Measurements from ENCODE around the gene ALS2. TPM values are rescaled to one million over a fixed set of nuclear protein-coding genes. Genes with fewer than 3 reads are reported as not detected.

ALS2 gene
- total RNA-seq, 2 experiments from 2014 or later = 7.0 to 7.2 TPM

GRCh38 chr2:201709747-201710146, 71.0 kb downstream of the ALS2 start:
- TF ChIP-seq CTCF (IDR thresholded peaks at IDR 0.05) = no peak
- no peaks in the 10 kb centered on the region for H3K9me3 Mint-ChIP-seq
- no peak overlapping the region for H3K27ac Mint-ChIP-seq
- no peak for DNase-seq
- H3K4me3 ChIP-seq (ENCODE audit: low read length) = no peak overlapping the region
- H3K4me1 Mint-ChIP-seq (ENCODE audit: low read depth) = peaks cover 5% of the 10 kb centered on the region
- ChIA-PET POLR2A (no interaction called here), CTCF (no interaction called here)
- intact Hi-C loops (cut with DNase I, micrococcal nuclease) = no loop called here
- ATAC-seq (ENCODE audit: poor library complexity) = no peak
- no peak overlapping the region for H3K27ac ChIP-seq (ENCODE audit: low read depth in 1 of 2, low read length in 2 of 2)
- peaks cover 70% of the 10 kb centered on the region for H3K36me3 Mint-ChIP-seq (ENCODE audit: low read depth)
- no peaks in the 10 kb centered on the region for H3K4me1 ChIP-seq (ENCODE audit: insufficient read depth, low read length)
- no peaks in the 10 kb centered on the region for H3K27me3 Mint-ChIP-seq
- peaks cover 36% of the 10 kb centered on the region for H3K36me3 ChIP-seq (ENCODE audit: insufficient read depth, low read length)
- no peaks in the 10 kb centered on the region for H3K9me3 ChIP-seq (ENCODE audit: control insufficient read depth in 1 of 2, insufficient read depth in 1 of 2, low read length in 2 of 2)
- no peak overlapping the region for H3K4me3 Mint-ChIP-seq
- H3K27me3 ChIP-seq (ENCODE audit: control insufficient read depth in 1 of 2, insufficient read depth in 2 of 2, low read length in 2 of 2) = no peaks in the 10 kb centered on the region

- DNase-seq (no peak), ATAC-seq (ENCODE audit: poor library complexity) (no peak)
- H3K4me3 ChIP-seq (ENCODE audit: low read length) = no peak overlapping the region
- no peaks in the 10 kb centered on the region for H3K9me3 Mint-ChIP-seq
- H3K4me3 Mint-ChIP-seq = no peak overlapping the region
- H3K4me1 Mint-ChIP-seq (ENCODE audit: low read depth) = peaks cover 5% of the 10 kb centered on the region
- H3K27ac ChIP-seq (ENCODE audit: low read depth in 1 of 2, low read length in 2 of 2) = no peak overlapping the region
- peaks cover 70% of the 10 kb centered on the region for H3K36me3 Mint-ChIP-seq (ENCODE audit: low read depth)
- no peaks in the 10 kb centered on the region for H3K27me3 Mint-ChIP-seq
- ChIA-PET CTCF (no interaction called here), POLR2A (no interaction called here)
- intact Hi-C loops (cut with DNase I, micrococcal nuclease) = no loop called here
- H3K9me3 ChIP-seq (ENCODE audit: control insufficient read depth in 1 of 2, insufficient read depth in 1 of 2, low read length in 2 of 2) = no peaks in the 10 kb centered on the region
- no peaks in the 10 kb centered on the region for H3K4me1 ChIP-seq (ENCODE audit: insufficient read depth, low read length)
- no peak overlapping the region for H3K27ac Mint-ChIP-seq
- no peak for TF ChIP-seq CTCF (IDR thresholded peaks at IDR 0.05)
- no peaks in the 10 kb centered on the region for H3K27me3 ChIP-seq (ENCODE audit: control insufficient read depth in 1 of 2, insufficient read depth in 2 of 2, low read length in 2 of 2)
- H3K36me3 ChIP-seq (ENCODE audit: insufficient read depth, low read length) = peaks cover 36% of the 10 kb centered on the region
Measured at GRCh38 chr2:201709049-201709448, 71.7 kb downstream of the ALS2 start.

GRCh38 chr2:201707753-201708152, 73.0 kb downstream of the ALS2 start:
- peaks cover 36% of the 10 kb centered on the region for H3K36me3 ChIP-seq (ENCODE audit: insufficient read depth, low read length)
- H3K9me3 ChIP-seq (ENCODE audit: control insufficient read depth in 1 of 2, insufficient read depth in 1 of 2, low read length in 2 of 2) = no peaks in the 10 kb centered on the region
- H3K27me3 ChIP-seq (ENCODE audit: control insufficient read depth in 1 of 2, insufficient read depth in 2 of 2, low read length in 2 of 2) = no peaks in the 10 kb centered on the region
- Mint-ChIP-seq H3K4me1 (ENCODE audit: low read depth) (peaks cover 5% of the 10 kb centered on the region), H3K9me3 (no peaks in the 10 kb centered on the region), H3K27ac (no peak overlapping the region), H3K36me3 (ENCODE audit: low read depth) (peaks cover 71% of the 10 kb centered on the region), H3K4me3 (no peak overlapping the region), H3K27me3 (no peaks in the 10 kb centered on the region)
- TF ChIP-seq CTCF (IDR thresholded peaks at IDR 0.05) = no peak
- ChIA-PET POLR2A (no interaction called here), CTCF (no interaction called here)
- intact Hi-C loops (cut with DNase I, micrococcal nuclease) = no loop called here
- DNase-seq = no peak
- no peaks in the 10 kb centered on the region for H3K4me1 ChIP-seq (ENCODE audit: insufficient read depth, low read length)
- H3K4me3 ChIP-seq (ENCODE audit: low read length) = no peak overlapping the region
- H3K27ac ChIP-seq (ENCODE audit: low read depth in 1 of 2, low read length in 2 of 2) = no peak overlapping the region
- ATAC-seq (ENCODE audit: poor library complexity) = no peak

Data from CD4-positive, alpha-beta T cell (primary cell).